Omental fat pad (tissue), 4 donors: ENCODE data around the gene STRIP1. TPM values are rescaled to one million over a fixed set of nuclear protein-coding genes. Genes with fewer than 3 reads are reported as not detected.

Experiments
- ATAC-seq: fragments of 150-250 bp; one replicate; pipeline ENCODE4 v1.9.1; 2016; ENCODE audit warnings: mild to moderate bottlenecking, moderate library complexity; ENCODE audit not compliant: low FRiP score
- DNase-seq: peaks from one replicate; pipeline ENCODE4 v3.0.0-alpha.2; 2019; ENCODE audit warnings: low spot score
- CTCF ChIP-seq, 3 donors: fragments of 450-650 bp; IDR thresholded peaks; one replicate each; pipeline ENCODE4 v1.5.1; 2016 to 2017; ENCODE audit warnings: antibody characterized with exemption in 3 of 3, mild to moderate bottlenecking in 3 of 3, moderate library complexity in 2 of 3
- total RNA-seq, 4 donors: library from RNA; depleted of rRNA; stranded (reverse); fragments of >200 nt; gene quantifications; one replicate each; pipeline ENCODE4 v1.1.0, GENCODE V29; 2016

Gene STRIP1
- total RNA-seq, 4 donors from 2014 or later = 36.7 to 50.7 (median 46.1) TPM

GRCh38 chr1:110008971-110009565 lies 25.4 kb upstream of the STRIP1 start:
- TF ChIP-seq CTCF (IDR thresholded peaks at IDR 0.05) = no peak
- ATAC-seq (no peak), DNase-seq (no peak)

- ATAC-seq = peak; percentile 86
These were observed 22.8 kb upstream of the STRIP1 start for GRCh38 chr1:110011527-110012041.

GRCh38 chr1:110012100-110012780 lies 22.2 kb upstream of the STRIP1 start:
- no peak for ATAC-seq
- no peak for DNase-seq
- TF ChIP-seq CTCF (IDR thresholded peaks at IDR 0.05) = no peak

More at GRCh38 chr1:110011527-110012041, 22.8 kb upstream of the STRIP1 start:
- peak in 1 of 3 donors; percentile 23 for TF ChIP-seq CTCF (IDR thresholded peaks at IDR 0.05)
- DNase-seq = no peak

- TF ChIP-seq CTCF (IDR thresholded peaks at IDR 0.05) = no peak
- DNase-seq = no peak
- no peak for ATAC-seq
These were observed 16.6 kb upstream of the STRIP1 start for GRCh38 chr1:110017792-110018191.

- ATAC-seq = no peak
These were observed 16.0 kb upstream of the STRIP1 start for GRCh38 chr1:110018396-110018795.

GRCh38 chr1:110019770-110020169 lies 14.7 kb upstream of the STRIP1 start:
- DNase-seq (no peak), ATAC-seq (no peak)
- no peak for TF ChIP-seq CTCF (IDR thresholded peaks at IDR 0.05)

More at GRCh38 chr1:110018396-110018795, 16.0 kb upstream of the STRIP1 start:
- TF ChIP-seq CTCF (IDR thresholded peaks at IDR 0.05) = no peak
- DNase-seq = no peak

- TF ChIP-seq CTCF (IDR thresholded peaks at IDR 0.05) = no peak
- DNase-seq = no peak
- no peak for ATAC-seq
These were observed 13.1 kb upstream of the STRIP1 start for GRCh38 chr1:110021285-110021684.
